Glutamatergic neuron (in vitro differentiated cells): ENCODE measurements around the gene PTAFR. TPM values are rescaled to one million over a fixed set of nuclear protein-coding genes. Genes with fewer than 3 reads are reported as not detected.

Source experiments
- DNase-seq: peaks from one replicate; pipeline ENCODE4 v3.0.0; 2022
- H3K27ac Mint-ChIP-seq: one replicate; pipeline ENCODE4 v1.8.0; 2020; ENCODE audit warnings: mild to moderate bottlenecking, mixed read lengths, inconsistent platforms; ENCODE audit not compliant: unreplicated experiment
- H3K27me3 Mint-ChIP-seq: one replicate; pipeline ENCODE4 v1.8.0; 2020; ENCODE audit warnings: mild to moderate bottlenecking, moderate library complexity, mixed read lengths, inconsistent platforms; ENCODE audit not compliant: unreplicated experiment
- H3K36me3 Mint-ChIP-seq: one replicate; pipeline ENCODE4 v1.8.0; 2020; ENCODE audit warnings: mild to moderate bottlenecking, mixed read lengths, inconsistent platforms; ENCODE audit not compliant: unreplicated experiment
- H3K4me1 Mint-ChIP-seq: one replicate; pipeline ENCODE4 v1.8.0; 2020; ENCODE audit warnings: mild to moderate bottlenecking, low read depth, mixed read lengths, inconsistent platforms; ENCODE audit not compliant: unreplicated experiment
- H3K4me3 Mint-ChIP-seq: one replicate; pipeline ENCODE4 v1.8.0; 2020; ENCODE audit warnings: mild to moderate bottlenecking, mixed read lengths, inconsistent platforms; ENCODE audit not compliant: unreplicated experiment
- H3K9me3 Mint-ChIP-seq: one replicate; pipeline ENCODE4 v1.8.0; 2020; ENCODE audit warnings: mild to moderate bottlenecking, moderate library complexity, mixed read lengths, inconsistent platforms; ENCODE audit not compliant: unreplicated experiment
- total RNA-seq: library from RNA; stranded (reverse); fragmentation: NEBNext Ultra II Directional; extraction: Animal tissue kit (Norgen Biotek cat#: 25700); gene quantifications from one replicate; pipeline ENCODE4 v1.2.1, GENCODE V29; 2021; ENCODE audit not compliant: unreplicated experiment
- TF ChIP-seq, protein P1 (sequence below): fragments of 200-600 bp; sonication (generic); IDR thresholded peaks from one replicate; pipeline ENCODE4 v1.5.0; 2021; ENCODE audit not compliant: partially characterized antibody, unreplicated experiment

PTAFR gene
- total RNA-seq, 1 donor from 2014 or later = 0.54 TPM

DNA sequence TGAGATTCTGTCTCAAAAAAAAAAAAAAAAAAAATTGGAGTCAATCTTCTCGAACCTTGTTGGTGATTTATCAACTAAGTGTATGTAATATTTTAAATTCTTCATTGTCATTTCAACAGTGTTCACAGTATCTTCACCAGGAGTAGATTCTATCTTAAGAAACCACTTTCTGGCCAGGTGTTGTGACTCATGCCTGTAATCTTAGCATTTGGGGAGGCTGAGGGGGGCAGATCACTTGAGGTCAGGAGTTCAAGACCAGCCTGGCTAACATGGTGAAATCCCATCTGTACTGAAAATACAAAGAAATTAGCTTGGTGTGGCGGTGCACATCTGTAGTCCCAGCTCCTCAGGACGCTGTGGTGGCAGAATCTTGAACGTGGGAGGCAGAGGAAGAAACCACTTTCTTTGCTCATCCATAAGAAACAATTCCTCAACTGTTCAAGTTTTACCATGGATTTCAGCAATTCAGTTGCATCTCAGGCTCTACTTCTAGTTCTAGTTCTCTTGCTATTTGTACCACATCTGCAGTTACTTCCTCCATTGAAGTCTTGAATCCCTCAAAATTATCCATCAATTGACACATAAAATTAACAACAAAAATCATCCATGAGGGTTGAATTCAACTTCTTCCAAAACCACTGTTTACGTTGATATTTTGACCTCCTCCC lies 57.7 kb downstream of the PTAFR start:
- Mint-ChIP-seq H3K27ac (no peak overlapping the region), H3K9me3 (peaks cover 1% of the 10 kb centered on the region), H3K4me3 (no peak overlapping the region), H3K4me1 (no peaks in the 10 kb centered on the region), H3K27me3 (peaks cover 5% of the 10 kb centered on the region), H3K36me3 (no peaks in the 10 kb centered on the region)
- no peak for DNase-seq
- TF ChIP-seq, protein P1, sequence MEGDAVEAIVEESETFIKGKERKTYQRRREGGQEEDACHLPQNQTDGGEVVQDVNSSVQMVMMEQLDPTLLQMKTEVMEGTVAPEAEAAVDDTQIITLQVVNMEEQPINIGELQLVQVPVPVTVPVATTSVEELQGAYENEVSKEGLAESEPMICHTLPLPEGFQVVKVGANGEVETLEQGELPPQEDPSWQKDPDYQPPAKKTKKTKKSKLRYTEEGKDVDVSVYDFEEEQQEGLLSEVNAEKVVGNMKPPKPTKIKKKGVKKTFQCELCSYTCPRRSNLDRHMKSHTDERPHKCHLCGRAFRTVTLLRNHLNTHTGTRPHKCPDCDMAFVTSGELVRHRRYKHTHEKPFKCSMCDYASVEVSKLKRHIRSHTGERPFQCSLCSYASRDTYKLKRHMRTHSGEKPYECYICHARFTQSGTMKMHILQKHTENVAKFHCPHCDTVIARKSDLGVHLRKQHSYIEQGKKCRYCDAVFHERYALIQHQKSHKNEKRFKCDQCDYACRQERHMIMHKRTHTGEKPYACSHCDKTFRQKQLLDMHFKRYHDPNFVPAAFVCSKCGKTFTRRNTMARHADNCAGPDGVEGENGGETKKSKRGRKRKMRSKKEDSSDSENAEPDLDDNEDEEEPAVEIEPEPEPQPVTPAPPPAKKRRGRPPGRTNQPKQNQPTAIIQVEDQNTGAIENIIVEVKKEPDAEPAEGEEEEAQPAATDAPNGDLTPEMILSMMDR = no peak

DNA sequence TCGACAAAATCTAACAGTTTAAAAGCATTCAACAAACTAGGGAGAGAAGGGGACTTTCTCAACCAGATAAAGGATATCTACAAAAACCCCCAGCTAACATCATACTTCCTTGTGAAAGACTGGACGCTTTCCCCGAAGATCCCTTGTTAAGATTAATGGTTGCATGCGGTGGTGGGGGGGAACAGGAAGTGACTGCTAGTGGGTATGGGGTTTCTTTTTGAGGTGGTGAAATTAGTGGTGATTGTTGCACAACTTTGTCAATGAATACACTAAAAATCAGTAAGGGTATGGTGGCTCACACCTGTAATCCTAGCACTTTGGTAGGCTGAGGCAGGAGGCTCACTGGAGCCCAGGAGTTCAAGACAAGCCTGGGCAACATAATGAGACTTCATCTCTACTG lies 61.2 kb downstream of the PTAFR start:
- no peak overlapping the region for H3K4me3 Mint-ChIP-seq
- no peaks in the 10 kb centered on the region for H3K36me3 Mint-ChIP-seq
- H3K9me3 Mint-ChIP-seq = no peaks in the 10 kb centered on the region
- peaks cover 3% of the 10 kb centered on the region for H3K27me3 Mint-ChIP-seq
- H3K27ac Mint-ChIP-seq = no peak overlapping the region
- no peak for DNase-seq
- H3K4me1 Mint-ChIP-seq = no peaks in the 10 kb centered on the region
- TF ChIP-seq, protein P1 = no peak

DNA sequence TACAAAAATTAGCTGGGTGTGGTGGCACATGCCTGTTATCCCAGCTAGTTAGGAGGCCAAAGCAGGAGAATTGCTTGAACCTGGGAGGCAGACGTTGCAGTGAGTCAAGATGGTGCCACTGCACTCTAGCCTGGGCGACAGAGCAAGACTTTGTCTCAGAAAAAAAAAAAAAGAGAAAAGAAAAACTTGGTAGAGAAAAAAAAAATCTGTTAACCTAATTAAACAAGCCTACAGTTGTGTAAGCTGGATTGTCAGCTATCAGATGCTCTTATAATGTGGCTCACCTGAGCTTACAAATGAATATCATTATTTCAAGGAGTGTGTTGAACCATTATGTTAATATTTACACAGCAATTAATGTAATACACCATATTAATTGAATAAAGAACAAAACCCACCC lies 61.6 kb downstream of the PTAFR start:
- no peak for DNase-seq
- Mint-ChIP-seq H3K9me3 (no peaks in the 10 kb centered on the region), H3K27me3 (peaks cover 3% of the 10 kb centered on the region), H3K36me3 (no peaks in the 10 kb centered on the region), H3K27ac (no peak overlapping the region), H3K4me3 (no peak overlapping the region), H3K4me1 (no peaks in the 10 kb centered on the region)
- TF ChIP-seq, protein P1 = no peak

DNA sequence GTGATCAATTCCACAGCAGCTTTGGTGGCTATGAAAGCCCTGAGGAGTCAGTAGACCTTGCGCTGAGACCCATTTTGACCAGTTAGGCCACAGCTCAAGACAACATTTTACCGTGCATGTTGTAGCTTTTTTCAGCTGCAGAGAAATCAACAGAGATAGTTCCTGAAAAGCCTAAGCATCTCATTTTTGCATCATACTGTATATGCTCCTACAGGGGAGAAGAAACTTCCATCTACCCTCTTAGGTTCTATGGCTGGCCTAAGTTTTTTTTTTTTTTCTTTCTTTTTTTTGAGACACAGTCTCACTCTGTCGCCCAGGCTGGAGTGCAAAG lies 63.3 kb downstream of the PTAFR start:
- TF ChIP-seq, protein P1 = no peak
- no peak for DNase-seq
- Mint-ChIP-seq H3K4me1 (no peaks in the 10 kb centered on the region), H3K4me3 (no peak overlapping the region), H3K27me3 (peaks cover 3% of the 10 kb centered on the region), H3K27ac (no peak overlapping the region), H3K36me3 (no peaks in the 10 kb centered on the region), H3K9me3 (no peaks in the 10 kb centered on the region)

DNA sequence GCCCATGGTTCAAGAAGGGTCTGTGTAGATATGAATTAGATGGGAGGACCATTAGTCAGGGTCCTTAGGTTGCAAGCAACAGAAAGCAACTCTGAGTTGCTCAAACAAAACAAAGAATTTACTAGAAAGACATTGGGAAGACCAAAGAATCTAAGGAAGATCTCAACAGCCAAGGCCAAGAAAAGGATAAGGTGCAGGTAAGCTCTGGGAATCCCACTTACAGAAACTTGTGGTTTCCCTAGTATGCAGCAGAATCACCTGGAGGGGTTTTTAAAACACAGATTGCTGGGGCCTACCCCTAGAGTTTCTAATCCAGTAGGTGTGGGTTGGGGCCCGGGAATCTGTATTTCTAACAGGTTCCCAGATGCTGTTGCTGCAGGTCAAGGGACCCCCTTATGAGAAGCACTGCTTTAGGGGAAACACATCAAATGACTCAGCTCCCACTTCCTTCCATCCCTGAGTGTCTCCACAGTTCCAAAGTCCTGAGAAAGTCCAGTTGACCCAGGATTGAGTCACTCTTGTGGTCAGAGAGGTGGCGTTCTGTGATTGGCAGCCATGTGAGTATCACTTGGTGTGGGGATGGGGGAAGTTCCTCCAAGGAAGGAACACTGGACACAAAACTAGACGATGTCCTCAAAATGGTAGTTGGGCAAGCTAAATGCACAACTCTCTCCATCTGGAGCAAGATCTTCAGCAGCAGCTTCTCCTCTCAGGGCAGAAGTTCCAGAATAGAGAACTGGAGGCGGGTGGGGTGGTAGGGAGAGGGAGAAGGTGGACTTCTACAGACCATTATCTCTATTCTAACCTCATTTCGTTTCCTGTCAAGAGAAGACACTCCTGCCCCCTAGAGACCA lies 63.9 kb downstream of the PTAFR start:
- Mint-ChIP-seq H3K4me1 (no peaks in the 10 kb centered on the region), H3K27ac (no peak overlapping the region)

More for the DNA sequence above, 63.9 kb downstream of the PTAFR start:
- Mint-ChIP-seq H3K27me3 (peaks cover 3% of the 10 kb centered on the region), H3K9me3 (no peaks in the 10 kb centered on the region), H3K4me3 (no peak overlapping the region), H3K36me3 (no peaks in the 10 kb centered on the region)
- TF ChIP-seq, protein P1 = no peak
- DNase-seq = no peak
